ENCODE data around the gene NRCAM.

The NRCAM gene

DNA sequence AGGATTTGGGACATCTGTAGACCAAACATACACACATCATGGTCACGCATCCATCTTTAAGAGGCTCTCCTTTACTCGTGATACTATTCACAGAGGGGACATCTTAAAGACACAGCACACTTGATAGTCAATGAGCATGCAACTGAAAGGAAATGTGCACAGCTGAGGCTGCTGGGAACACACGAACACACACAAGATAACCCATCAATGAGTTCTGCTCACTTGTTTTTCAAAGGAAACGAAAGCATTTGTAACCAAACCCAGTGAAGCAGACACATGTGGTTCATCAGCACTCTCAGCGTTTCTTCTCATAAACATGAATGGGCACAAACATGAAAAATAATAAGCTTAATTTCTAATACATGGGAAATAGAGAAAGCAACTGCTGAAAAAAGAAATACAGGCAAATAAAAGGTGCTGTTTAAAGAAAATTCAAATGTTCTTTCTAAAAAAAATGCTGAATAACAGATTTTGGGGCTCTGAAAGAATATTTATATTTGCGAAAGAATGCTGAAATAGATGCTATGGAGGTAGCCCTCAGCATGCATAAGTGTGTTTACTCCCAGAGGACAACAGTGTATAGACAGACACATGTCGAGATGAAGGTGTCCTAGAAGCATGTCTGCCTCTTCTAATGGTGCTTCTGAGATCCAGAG lies 266.4 kb downstream of the NRCAM start:
- TF ChIP-seq, protein P1, sequence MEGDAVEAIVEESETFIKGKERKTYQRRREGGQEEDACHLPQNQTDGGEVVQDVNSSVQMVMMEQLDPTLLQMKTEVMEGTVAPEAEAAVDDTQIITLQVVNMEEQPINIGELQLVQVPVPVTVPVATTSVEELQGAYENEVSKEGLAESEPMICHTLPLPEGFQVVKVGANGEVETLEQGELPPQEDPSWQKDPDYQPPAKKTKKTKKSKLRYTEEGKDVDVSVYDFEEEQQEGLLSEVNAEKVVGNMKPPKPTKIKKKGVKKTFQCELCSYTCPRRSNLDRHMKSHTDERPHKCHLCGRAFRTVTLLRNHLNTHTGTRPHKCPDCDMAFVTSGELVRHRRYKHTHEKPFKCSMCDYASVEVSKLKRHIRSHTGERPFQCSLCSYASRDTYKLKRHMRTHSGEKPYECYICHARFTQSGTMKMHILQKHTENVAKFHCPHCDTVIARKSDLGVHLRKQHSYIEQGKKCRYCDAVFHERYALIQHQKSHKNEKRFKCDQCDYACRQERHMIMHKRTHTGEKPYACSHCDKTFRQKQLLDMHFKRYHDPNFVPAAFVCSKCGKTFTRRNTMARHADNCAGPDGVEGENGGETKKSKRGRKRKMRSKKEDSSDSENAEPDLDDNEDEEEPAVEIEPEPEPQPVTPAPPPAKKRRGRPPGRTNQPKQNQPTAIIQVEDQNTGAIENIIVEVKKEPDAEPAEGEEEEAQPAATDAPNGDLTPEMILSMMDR (conservative IDR thresholded peaks at IDR 0.05), result no peak
- no peak for TF ChIP-seq ZFX (IDR thresholded peaks at IDR 0.05)
- H3K27ac ChIP-seq, result no peak overlapping the region

DNA sequence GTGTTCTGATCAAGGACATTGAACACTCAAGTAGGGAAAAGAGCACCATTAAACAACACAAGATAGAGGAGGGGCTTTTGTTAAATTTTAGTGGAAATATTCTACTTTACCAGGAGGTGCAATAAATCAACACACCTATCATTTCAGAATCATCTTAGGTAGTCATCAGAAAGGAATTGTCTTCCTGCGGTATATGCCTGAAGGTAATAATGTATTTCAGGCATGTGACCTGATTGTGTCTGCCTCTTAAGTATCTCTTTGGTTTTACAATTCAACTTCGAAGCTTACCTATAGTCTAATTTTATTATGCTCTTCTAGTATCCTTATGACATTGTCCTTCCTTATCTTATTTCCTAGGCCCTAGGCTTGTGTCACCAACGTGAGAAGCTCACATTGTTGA lies 267.5 kb downstream of the NRCAM start:
- no peak overlapping the region for H3K27ac ChIP-seq
- TF ChIP-seq, protein P1 (conservative IDR thresholded peaks at IDR 0.05), result no peak
- TF ChIP-seq ZFX (IDR thresholded peaks at IDR 0.05), result no peak

DNA sequence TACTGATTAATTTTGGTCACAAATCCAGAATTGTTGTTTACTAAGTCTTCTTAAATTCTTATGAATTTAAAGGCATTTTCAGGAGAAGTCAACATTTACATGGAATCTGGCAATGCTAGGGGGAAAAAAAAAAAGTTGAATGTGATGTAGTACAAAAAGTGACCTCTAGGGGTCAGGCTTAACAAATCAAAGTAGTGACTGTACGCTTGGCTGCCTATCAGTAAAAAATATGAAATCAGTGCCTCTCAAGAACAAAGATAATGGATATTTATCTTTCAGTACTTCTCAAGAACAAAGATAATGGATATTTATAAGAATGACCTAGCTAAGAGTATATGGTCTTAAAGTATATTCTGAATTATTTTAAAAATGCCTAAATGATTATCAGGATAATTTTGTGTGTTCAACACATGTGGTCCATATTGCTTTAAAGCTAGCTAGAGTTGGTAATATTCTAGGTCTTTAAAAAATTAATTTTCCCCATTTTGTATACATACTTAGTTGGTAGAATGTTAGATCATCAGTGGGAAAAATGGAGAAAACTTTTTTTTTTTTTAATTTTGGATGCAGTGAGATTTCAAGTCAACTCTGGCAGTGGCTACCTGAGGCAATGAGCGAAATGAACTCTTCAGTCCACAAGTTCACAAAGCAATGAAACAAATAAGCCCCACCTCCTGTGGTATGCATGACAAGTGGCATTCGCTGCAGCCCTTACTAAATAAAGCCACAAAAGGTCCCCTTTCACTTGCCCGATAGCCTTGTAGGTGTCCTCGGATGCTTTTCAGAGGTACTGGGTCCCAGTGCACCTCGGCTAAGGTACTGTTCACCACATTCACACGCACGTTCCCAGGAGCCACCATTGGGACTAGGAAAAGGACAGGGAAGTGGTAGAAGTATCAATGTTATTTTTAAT lies 274.9 kb downstream of the NRCAM start:
- H3K27ac ChIP-seq, result no peak overlapping the region
- TF ChIP-seq, protein P1 (conservative IDR thresholded peaks at IDR 0.05), result peak; percentile 91
- TF ChIP-seq ZFX (IDR thresholded peaks at IDR 0.05), result no peak

DNA sequence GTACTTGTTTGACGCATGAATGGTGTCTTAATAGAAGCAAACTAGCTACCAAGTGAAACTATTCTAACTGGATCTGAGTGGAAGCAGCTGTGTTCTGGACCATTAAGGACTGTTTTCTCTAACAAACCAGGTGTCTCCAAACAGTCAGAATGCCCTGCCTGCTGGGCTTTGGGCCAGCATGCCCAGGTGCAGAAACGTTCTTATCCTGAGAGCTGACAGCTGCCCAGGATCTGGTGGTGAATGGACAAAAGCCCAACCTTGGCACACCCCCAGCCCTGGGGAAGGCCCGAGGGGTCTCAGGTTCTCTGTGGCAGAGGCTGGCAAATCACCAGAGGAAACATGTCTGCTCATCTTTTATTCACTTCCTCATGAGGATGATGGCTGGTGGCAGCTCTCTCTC lies 277.8 kb downstream of the NRCAM start:
- H3K27ac ChIP-seq, result no peak overlapping the region
- TF ChIP-seq, protein P1 (conservative IDR thresholded peaks at IDR 0.05), result no peak
- no peak for TF ChIP-seq ZFX (IDR thresholded peaks at IDR 0.05)

DNA sequence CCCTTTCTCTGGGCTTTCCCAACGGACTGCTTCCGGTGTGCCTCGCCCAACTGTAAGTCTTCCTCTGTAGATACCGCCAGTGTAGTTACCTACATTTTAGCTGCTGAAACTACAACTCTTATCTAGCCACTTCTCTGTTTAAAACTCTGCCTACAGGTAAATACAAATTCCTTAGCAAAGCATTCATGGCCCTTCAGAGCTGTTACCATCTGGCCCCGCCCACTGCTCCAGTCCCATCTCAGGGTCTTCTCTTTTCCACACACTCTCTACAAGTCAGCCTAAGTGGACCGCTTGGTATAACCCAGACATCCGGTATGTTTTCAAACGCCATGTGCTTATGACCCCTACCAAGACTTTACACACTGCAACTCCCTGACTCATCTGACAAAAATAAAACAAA lies 285.1 kb downstream of the NRCAM start:
- TF ChIP-seq, protein P1 (conservative IDR thresholded peaks at IDR 0.05), result no peak
- TF ChIP-seq ZFX (IDR thresholded peaks at IDR 0.05), result no peak
- H3K27ac ChIP-seq, result no peak overlapping the region

DNA sequence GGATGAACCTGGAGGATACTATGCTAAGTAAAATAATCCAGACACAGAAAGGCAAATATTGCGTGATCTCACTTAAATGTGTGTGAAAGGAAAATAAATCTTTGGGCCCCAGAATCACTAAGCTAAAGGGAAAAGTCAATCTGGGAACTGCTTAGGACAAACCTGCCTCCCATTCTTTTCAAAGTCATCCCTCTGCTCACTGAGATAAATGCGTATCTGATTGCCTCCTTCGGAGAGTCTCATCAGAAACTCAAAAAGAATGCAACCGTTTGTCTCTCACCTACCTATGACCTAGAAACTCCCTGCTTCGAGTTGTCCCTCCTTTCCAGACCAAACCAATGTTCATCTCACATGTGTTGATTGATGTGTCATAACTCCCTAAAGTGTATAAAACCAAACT lies 286.0 kb downstream of the NRCAM start:
- no peak overlapping the region for H3K27ac ChIP-seq
- no peak for TF ChIP-seq ZFX (IDR thresholded peaks at IDR 0.05)
- TF ChIP-seq, protein P1 (conservative IDR thresholded peaks at IDR 0.05), result no peak

DNA sequence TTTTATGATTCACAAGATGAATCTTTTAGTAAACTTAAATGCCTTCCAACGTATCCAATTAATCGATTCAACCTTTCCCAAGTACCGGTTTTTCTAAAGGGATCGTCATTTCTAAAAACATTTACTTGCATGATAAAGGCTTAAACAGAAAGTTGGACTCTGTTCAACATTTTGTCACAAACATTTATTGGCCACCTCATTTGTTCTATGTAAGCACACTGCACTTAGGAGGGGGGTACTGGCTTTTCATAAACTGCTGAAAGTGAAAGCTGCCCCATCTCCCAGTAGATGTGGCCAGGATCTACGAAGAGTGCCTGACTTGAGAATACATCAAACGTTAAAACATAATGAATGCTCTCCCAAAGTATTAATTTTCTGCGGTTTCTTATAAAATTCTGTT lies 288.8 kb downstream of the NRCAM start:
- TF ChIP-seq, protein P1 (conservative IDR thresholded peaks at IDR 0.05), result no peak
- no peak for TF ChIP-seq ZFX (IDR thresholded peaks at IDR 0.05)
- H3K27ac ChIP-seq, result no peak overlapping the region

All from C4-2B (cell line).